Fibroblast of pulmonary artery (primary cell): ENCODE data around the gene CERK.

Experiments used
- DNase-seq: peaks from one replicate; pipeline ENCODE4 v3.0.0-alpha.2; 2010; ENCODE audit warnings: low read depth
- H3K4me3 ChIP-seq: replicated peaks from 2 replicates; pipeline ENCODE4 v1.5.1; 2011; ENCODE audit warnings: low read depth, mild to moderate bottlenecking, control low read depth, low read length, moderate library complexity
- CTCF ChIP-seq: IDR thresholded peaks from 2 replicates; pipeline ENCODE4 v1.5.1; 2011; ENCODE audit warnings: mild to moderate bottlenecking, control low read depth, low read length, inconsistent platforms; ENCODE audit errors: missing control alignments

CERK gene

GRCh38 chr22:46678003-46678657, 59.9 kb downstream of the CERK start:
- DNase-seq: no peak
- H3K4me3 ChIP-seq: no peak overlapping the region
- TF ChIP-seq CTCF: no peak

GRCh38 chr22:46677323-46678002, 60.6 kb downstream of the CERK start:
- no peak for TF ChIP-seq CTCF
- DNase-seq: no peak
- no peak overlapping the region for H3K4me3 ChIP-seq

- no peak for DNase-seq
- no peak for TF ChIP-seq CTCF
- H3K4me3 ChIP-seq: no peak overlapping the region
Measured at GRCh38 chr22:46676881-46677280, 61.2 kb downstream of the CERK start.

GRCh38 chr22:46676479-46676878, 61.6 kb downstream of the CERK start:
- TF ChIP-seq CTCF: no peak

GRCh38 chr22:46675938-46676337, 62.1 kb downstream of the CERK start:
- no peak for TF ChIP-seq CTCF
- no peak overlapping the region for H3K4me3 ChIP-seq
- DNase-seq: no peak

More at GRCh38 chr22:46676479-46676878, 61.6 kb downstream of the CERK start:
- H3K4me3 ChIP-seq: no peak overlapping the region
- DNase-seq: no peak

- H3K4me3 ChIP-seq: no peak overlapping the region
- no peak for TF ChIP-seq CTCF
- no peak for DNase-seq
Measured at GRCh38 chr22:46675479-46675878, 62.6 kb downstream of the CERK start.

GRCh38 chr22:46674906-46675305, 63.1 kb downstream of the CERK start:
- no peak for TF ChIP-seq CTCF
- H3K4me3 ChIP-seq: no peak overlapping the region
- no peak for DNase-seq
